HepG2 (cell line): ENCODE data around the gene USP30. TPM values are rescaled to one million over a fixed set of nuclear protein-coding genes. Genes with fewer than 3 reads are reported as not detected.

Source experiments
- ATAC-seq: fragments of 200-7000 bp; cut with Tn5 transposase; 3 replicates; pipeline ENCODE4 v1.9.1; 2020; ENCODE audit warnings: mild to moderate bottlenecking, moderate library complexity
- BruUV-seq: library from RNA; stranded (reverse); fragments of 400-500 nt; replicated peaks from 2 replicates; lab custom pipeline; 2021; lab: Mats Ljungman, UMichigan
- CTCF ChIA-PET: fragments of 300-600 bp; formaldehyde crosslinking; extraction: SDS; loops from one replicate; lab custom pipeline; 2021; ENCODE audit warnings: low total read pairs, inconsistent platforms, low intra/inter-chr PET ratio; lab: Yijun Ruan, JAX
- POLR2A ChIA-PET: fragments of 350-600 bp; sonication (Branson Sonifier 250); formaldehyde crosslinking; loops from one replicate; lab custom pipeline; 2020; ENCODE audit warnings: antibody characterized with exemption, inconsistent platforms; lab: Yijun Ruan, JAX
- DNase-seq: peaks from one replicate; pipeline ENCODE4 v3.0.0-alpha.2; 2015; ENCODE audit warnings: low spot score
- FAIRE-seq: peaks from 3 replicates; lab custom pipeline; 2011; peaks lifted over from hg19 to GRCh38; lab: Jason Lieb, UNC
- H2AFZ ChIP-seq: one replicate; pipeline ENCODE4 v1.6.1; 2011; ENCODE audit warnings: low read length, inconsistent platforms
- H3K27ac ChIP-seq: fragments of 300-600 bp; 3 replicates; pipeline ENCODE4 v1.8.0; 2011; ENCODE audit warnings: mixed run types, mild to moderate bottlenecking, mixed read lengths, low read length, inconsistent platforms; ENCODE audit not compliant: insufficient read depth; ENCODE audit errors: extremely low read length
- H3K27me3 ChIP-seq, 2 experiments: fragments of 200-600 bp in 1 of 2; 2 replicates in 1 of 2; 3 replicates in 1 of 2; pipeline versions ENCODE4 v1.6.0 to v1.8.0; 2011; ENCODE audit warnings: low read length in 2 of 2, mild to moderate bottlenecking in 2 of 2, moderate library complexity in 2 of 2, inconsistent platforms in 1 of 2; ENCODE audit not compliant: insufficient read depth in 2 of 2, control insufficient read depth in 1 of 2
- H3K36me3 ChIP-seq, 2 experiments: fragments of 200-600 bp in 1 of 2; replicated peaks in 1 of 2; 2 replicates in 1 of 2; 3 replicates in 1 of 2; pipeline versions ENCODE4 v1.5.1 to v1.8.0; 2011; ENCODE audit warnings: low read length in 2 of 2, inconsistent platforms in 1 of 2; ENCODE audit not compliant: insufficient read depth in 2 of 2, control insufficient read depth in 1 of 2
- H3K4me1 ChIP-seq: 2 replicates; pipeline ENCODE4 v1.5.1; 2012; ENCODE audit warnings: low read length, inconsistent platforms; ENCODE audit not compliant: insufficient read depth
- H3K4me2 ChIP-seq: 2 replicates; pipeline ENCODE4 v1.6.0; 2011; ENCODE audit warnings: low read depth, low read length, inconsistent platforms
- H3K4me3 ChIP-seq, 3 experiments: fragments of 200-600 bp in 1 of 3; sonication (generic), shearing (Covaris generic) in 1 of 3; replicated peaks in 1 of 3; 2 replicates each; pipeline ENCODE4 v1.5.1; 2011 to 2016; ENCODE audit warnings: low read length in 3 of 3, inconsistent platforms in 2 of 3, low read depth in 2 of 3, mild to moderate bottlenecking in 2 of 3, control low read depth in 1 of 3, mixed read lengths in 1 of 3; ENCODE audit not compliant: insufficient read depth in 1 of 3
- H3K79me2 ChIP-seq: one replicate; pipeline ENCODE4 v1.6.1; 2011; ENCODE audit warnings: low read length, inconsistent platforms; ENCODE audit not compliant: insufficient read depth
- H3K9ac ChIP-seq: 2 replicates; pipeline ENCODE4 v1.6.0; 2011; ENCODE audit warnings: mild to moderate bottlenecking, low read depth, low read length, inconsistent platforms; ENCODE audit not compliant: insufficient read depth
- H3K9me3 ChIP-seq: 2 replicates; pipeline ENCODE4 v1.5.1; 2012; ENCODE audit warnings: mild to moderate bottlenecking, low read length
- H4K20me1 ChIP-seq: 2 replicates; pipeline ENCODE4 v1.6.0; 2011; ENCODE audit warnings: inconsistent platforms, mild to moderate bottlenecking, low read length, moderate library complexity; ENCODE audit not compliant: insufficient read depth
- BCL6 ChIP-seq: IDR thresholded peaks from 2 replicates; pipeline ENCODE4 v1.6.1; 2016; ENCODE audit warnings: missing genetic modification reagents, missing compliant biosample characterization
- ELF4 ChIP-seq: sonication (generic); formaldehyde crosslinking; IDR thresholded peaks from 2 replicates; pipeline ENCODE4 v1.5.0; 2020; ENCODE audit warnings: missing genetic modification reagents, mild to moderate bottlenecking, moderate library complexity, borderline replicate concordance
- FOXC1 ChIP-seq: sonication (generic); formaldehyde crosslinking; IDR thresholded peaks from 2 replicates; pipeline ENCODE4 v1.8.0; 2022; ENCODE audit warnings: mild to moderate bottlenecking, missing genetic modification reagents, borderline replicate concordance
- FOXJ3 ChIP-seq: sonication (generic); formaldehyde crosslinking; IDR thresholded peaks from 2 replicates; pipeline ENCODE4 v1.4.0; 2020; ENCODE audit warnings: missing genetic modification reagents, mild to moderate bottlenecking, borderline replicate concordance
- HNRNPH1 ChIP-seq: fragments of 200-400 bp; formaldehyde crosslinking; optimal IDR thresholded peaks from 2 replicates; pipeline ENCODE3; 2017; ENCODE audit warnings: mild to moderate bottlenecking, low read depth, low read length
- ISX ChIP-seq: sonication (generic); formaldehyde crosslinking; conservative IDR thresholded peaks from 2 replicates; pipeline ENCODE4 v1.5.0; 2020; ENCODE audit warnings: missing genetic modification reagents
- PCBP2 ChIP-seq: fragments of 200-400 bp; formaldehyde crosslinking; optimal IDR thresholded peaks from 2 replicates; pipeline ENCODE3; 2018; ENCODE audit warnings: low read length, low read depth; ENCODE audit not compliant: poor library complexity, severe bottlenecking
- SAP130 ChIP-seq: IDR thresholded peaks from 2 replicates; pipeline ENCODE4 v1.6.1; 2016; ENCODE audit warnings: low read depth
- SMYD3 ChIP-seq: sonication (generic); formaldehyde crosslinking; IDR thresholded peaks from 2 replicates; pipeline ENCODE4 v1.8.1; 2023; ENCODE audit warnings: mild to moderate bottlenecking, missing genetic modification reagents
- SOX13 ChIP-seq, 3 experiments: fragments of 450-650 bp in 1 of 3; sonication (generic) in 1 of 3; formaldehyde crosslinking in 1 of 3; IDR thresholded peaks in 2 of 3; conservative IDR thresholded peaks in 1 of 3; 2 replicates each; pipeline versions ENCODE4 v1.5.0 to v1.6.1; 2016 to 2020; ENCODE audit warnings: antibody characterized with exemption in 1 of 3, mild to moderate bottlenecking in 1 of 3, missing compliant biosample characterization in 1 of 3, missing genetic modification reagents in 1 of 3, moderate library complexity in 1 of 3
- SOX6 ChIP-seq, 2 experiments: fragments of 450-650 bp in 1 of 2; sonication (generic) in 1 of 2; formaldehyde crosslinking in 1 of 2; IDR thresholded peaks; 2 replicates each; pipeline versions ENCODE4 v1.4.0 to v1.6.1; 2017 to 2020; ENCODE audit warnings: antibody characterized with exemption in 1 of 2, mild to moderate bottlenecking in 1 of 2, missing genetic modification reagents in 1 of 2
- THRA ChIP-seq: sonication (generic); formaldehyde crosslinking; IDR thresholded peaks from 2 replicates; pipeline ENCODE4 v1.4.0; 2020; ENCODE audit warnings: missing genetic modification reagents, borderline replicate concordance
- ZNF282 ChIP-seq: fragments of 450-650 bp; IDR thresholded peaks from 2 replicates; pipeline ENCODE4 v1.6.1; 2018; ENCODE audit not compliant: partially characterized antibody
- ZNF652 ChIP-seq: IDR thresholded peaks from 2 replicates; pipeline ENCODE4 v1.6.1; 2016; ENCODE audit warnings: low read depth, borderline replicate concordance
- ZNF770 ChIP-seq: sonication (generic); formaldehyde crosslinking; IDR thresholded peaks from 2 replicates; pipeline ENCODE4 v1.5.0; 2020; ENCODE audit warnings: mild to moderate bottlenecking, missing genetic modification reagents
- WGBS: methylation state at CpG from one replicate; pipeline ENCODE4 v1.1.6; 2017; ENCODE audit warnings: low lambda C conversion rate; 5-methylcytosine and 5-hydroxymethylcytosine counted together
- in situ Hi-C: cut with HindIII; loops from 2 replicates; pipeline ENCODE4 v1.10.0; 2017; ENCODE audit warnings: low pct_unique_long_range_greater_than_20kb; ENCODE audit not compliant: extremely low pct_ligation_motif_present
- intact Hi-C: fragments of 100-400 bp; cut with micrococcal nuclease; formaldehyde crosslinking; loops from one replicate; pipeline ENCODE4 v1.10.0; 2022; ENCODE audit not compliant: unreplicated experiment
- polyA plus RNA-seq, 8 experiments: library from polyadenylated mRNA; depleted of rRNA in 3 of 8; stranded (reverse) in 7 of 8; unstranded in 1 of 8; fragments of >200 nt; fragmentation: Illumina TruSeq in 4 of 8; extraction: Trizol in 4 of 8; gene quantifications; 2 replicates each; pipeline versions ENCODE4 v1.2.1 to v1.2.3, GENCODE V29; 2011 to 2016; ENCODE audit warnings: low read depth in 4 of 8, missing spikeins in 1 of 8, mixed read lengths in 1 of 8; ENCODE audit not compliant: insufficient read depth in 1 of 8
- total RNA-seq, 5 experiments: library from RNA; depleted of rRNA; stranded (reverse); fragments of >200 nt; fragmentation: Illumina TruSeq; extraction: Trizol; gene quantifications; 2 replicates each; pipeline ENCODE4 v1.2.3, GENCODE V29; 2016; ENCODE audit warnings: low read depth in 1 of 5

Gene USP30
- total and polyA plus RNA-seq, 2 of the 13 experiments (the other 11 are each of a cell fraction or from before 2014, with no cell fraction given) = 11.2 to 20.8 TPM

- CTCF ChIA-PET = no interaction called here
- peak; percentile 18 for DNase-seq
- FAIRE-seq = no peak
- no TSS peak for BruUV-seq
- no peak overlapping the region for H3K9ac ChIP-seq
- in situ Hi-C loops = no loop called here
- H4K20me1 ChIP-seq = no peaks in the 10 kb centered on the region
- peaks cover 11% of the 10 kb centered on the region for H3K4me1 ChIP-seq
- ATAC-seq = no peak
- POLR2A ChIA-PET = no interaction called here
- no peaks in the 10 kb centered on the region for H3K79me2 ChIP-seq
- H3K4me2 ChIP-seq = no peak overlapping the region
- no peaks in the 10 kb centered on the region for H3K9me3 ChIP-seq
- H3K4me3 ChIP-seq = no peak overlapping the region
- peaks cover 0 to 13% of the 10 kb centered on the region in 2 experiments; a peak in 1 of 5 replicates for H3K27me3 ChIP-seq
- H3K27ac ChIP-seq = no peak overlapping the region
- WGBS = 0% methylated on average over 2 of the region's 2 CpGs
- TF ChIP-seq BCL6 (CRISPR knock-in tag) = 0 out of 2 replicates have a peak, but pooled peaks have one; percentile 29
- no peak for TF ChIP-seq ISX (CRISPR knock-in tag)
- TF ChIP-seq SOX13 (IDR thresholded peaks at IDR 0.05) = no peak
- TF ChIP-seq SOX13 (CRISPR knock-in tag; conservative IDR thresholded peaks at IDR 0.05 in 1 of 2, IDR thresholded peaks at IDR 0.05 in 1 of 2) = peak in 1 of 2 experiments; percentile 84; a peak in 2 of 4 replicates
- no peak for TF ChIP-seq SOX6 (IDR thresholded peaks at IDR 0.05)
- peak; percentile 42; the same call in 1 of the 2 replicates for TF ChIP-seq SOX6 (CRISPR knock-in tag; IDR thresholded peaks at IDR 0.05)
- no peak for TF ChIP-seq SAP130 (CRISPR knock-in tag)
- TF ChIP-seq THRA (CRISPR knock-in tag) = no peak
- no peak for TF ChIP-seq FOXC1 (CRISPR knock-in tag)
- TF ChIP-seq FOXJ3 (CRISPR knock-in tag) = no peak
- TF ChIP-seq PCBP2 = no peak
- no peak for TF ChIP-seq ZNF282
- TF ChIP-seq ZNF652 (CRISPR knock-in tag) = no peak
- no peak for TF ChIP-seq SMYD3
- 0 out of 2 replicates have a peak, but pooled peaks have one; percentile 21 for TF ChIP-seq ZNF770 (CRISPR knock-in tag)
- TF ChIP-seq ELF4 = no peak
- TF ChIP-seq HNRNPH1 = no peak
- no peaks in the 10 kb centered on the region for H3K36me3 ChIP-seq
- no peak overlapping the region for H2AFZ ChIP-seq
- intact Hi-C loops = no loop called here
Measured at GRCh38 chr12:109010259-109010658, 42.1 kb upstream of the USP30 start.
